GM12874 (cell line): ENCODE results near the gene ITPR1.

Experiments used
- TF ChIP-seq, protein P1 (sequence below): IDR thresholded peaks from 2 replicates; pipeline ENCODE4 v1.5.1; 2011; ENCODE audit warnings: low read depth, mild to moderate bottlenecking, control low read depth, low read length, moderate library complexity; ENCODE audit not compliant: insufficient read depth

The ITPR1 gene

DNA sequence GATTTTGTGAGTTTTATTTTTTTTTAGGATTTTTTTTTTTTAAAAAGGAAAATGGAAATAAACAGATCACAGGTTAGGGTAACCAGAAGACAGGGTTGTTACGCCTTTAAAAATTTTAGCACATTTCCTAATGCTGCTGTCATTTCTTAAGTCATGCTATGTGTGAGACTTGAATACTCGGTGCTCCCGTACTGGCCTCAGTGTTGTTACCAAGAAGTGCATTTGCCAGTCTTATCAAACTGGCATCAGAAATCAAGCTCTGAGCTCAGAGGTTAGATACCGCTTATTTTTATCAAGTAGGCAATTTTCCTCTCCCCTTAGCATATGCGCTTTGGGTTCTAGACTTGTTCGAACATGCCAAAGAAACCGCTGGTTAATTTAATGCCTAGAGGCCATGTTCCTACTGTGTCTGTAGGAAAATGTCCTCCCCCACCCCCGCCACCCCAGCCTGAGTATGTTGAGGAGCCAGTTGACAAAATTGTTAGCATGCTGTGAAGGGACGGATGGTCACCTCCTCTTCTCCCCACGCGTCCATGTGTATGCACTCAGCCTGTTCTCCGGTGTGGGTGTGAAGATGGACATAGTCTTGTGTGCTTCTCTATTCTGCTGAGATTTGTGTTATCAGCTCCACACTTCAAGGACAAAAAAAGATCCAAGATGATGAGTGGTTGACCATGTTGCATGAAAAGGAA, 88.9 kb downstream of the ITPR1 start:
- TF ChIP-seq, protein P1, sequence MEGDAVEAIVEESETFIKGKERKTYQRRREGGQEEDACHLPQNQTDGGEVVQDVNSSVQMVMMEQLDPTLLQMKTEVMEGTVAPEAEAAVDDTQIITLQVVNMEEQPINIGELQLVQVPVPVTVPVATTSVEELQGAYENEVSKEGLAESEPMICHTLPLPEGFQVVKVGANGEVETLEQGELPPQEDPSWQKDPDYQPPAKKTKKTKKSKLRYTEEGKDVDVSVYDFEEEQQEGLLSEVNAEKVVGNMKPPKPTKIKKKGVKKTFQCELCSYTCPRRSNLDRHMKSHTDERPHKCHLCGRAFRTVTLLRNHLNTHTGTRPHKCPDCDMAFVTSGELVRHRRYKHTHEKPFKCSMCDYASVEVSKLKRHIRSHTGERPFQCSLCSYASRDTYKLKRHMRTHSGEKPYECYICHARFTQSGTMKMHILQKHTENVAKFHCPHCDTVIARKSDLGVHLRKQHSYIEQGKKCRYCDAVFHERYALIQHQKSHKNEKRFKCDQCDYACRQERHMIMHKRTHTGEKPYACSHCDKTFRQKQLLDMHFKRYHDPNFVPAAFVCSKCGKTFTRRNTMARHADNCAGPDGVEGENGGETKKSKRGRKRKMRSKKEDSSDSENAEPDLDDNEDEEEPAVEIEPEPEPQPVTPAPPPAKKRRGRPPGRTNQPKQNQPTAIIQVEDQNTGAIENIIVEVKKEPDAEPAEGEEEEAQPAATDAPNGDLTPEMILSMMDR, result no peak

GRCh38 chr3:4582624-4583023, 89.5 kb downstream of the ITPR1 start:
- TF ChIP-seq, protein P1, result no peak

GRCh38 chr3:4583416-4583815, 90.3 kb downstream of the ITPR1 start:
- TF ChIP-seq, protein P1, result no peak

GRCh38 chr3:4584456-4585249, 91.5 kb downstream of the ITPR1 start:
- TF ChIP-seq, protein P1, result no peak

DNA sequence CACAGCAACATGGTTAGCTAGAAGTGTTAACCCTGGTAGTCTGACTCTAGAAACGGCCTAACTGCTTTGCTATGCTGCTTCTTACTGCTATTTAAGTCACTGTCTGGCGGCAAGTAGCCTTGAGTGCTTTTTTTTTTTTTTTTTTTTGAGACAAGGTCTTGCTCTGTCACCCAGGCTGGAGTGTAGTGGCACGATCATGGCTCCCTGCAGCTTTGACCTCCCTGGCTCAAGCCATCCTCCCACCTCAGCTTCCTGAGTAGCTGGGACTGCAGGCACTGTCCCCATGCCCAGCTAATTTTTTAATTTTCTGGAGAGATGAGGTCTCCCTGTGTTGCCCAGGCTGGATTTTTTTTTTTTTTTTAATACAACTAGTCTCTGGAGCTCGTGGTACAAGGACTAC, 93.2 kb downstream of the ITPR1 start:
- TF ChIP-seq, protein P1, result no peak

GRCh38 chr3:4587061-4587837, 94.1 kb downstream of the ITPR1 start:
- TF ChIP-seq, protein P1, result no peak

DNA sequence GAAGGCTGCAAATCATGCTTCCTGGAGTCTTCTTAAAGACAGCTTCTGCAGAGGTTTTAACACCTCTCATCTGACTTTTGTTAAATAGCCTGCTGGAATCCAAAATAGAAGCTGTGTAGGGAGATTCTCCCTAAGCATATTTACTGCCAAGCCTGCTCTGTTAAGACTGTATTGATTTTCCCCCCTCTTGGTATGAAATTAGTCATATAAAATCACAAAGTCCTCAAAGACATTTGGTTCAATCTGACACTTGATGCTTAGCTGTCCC, 94.6 kb downstream of the ITPR1 start:
- TF ChIP-seq, protein P1, result no peak
